Kidney epithelial cell (primary cell): ENCODE data around the gene FAM50B. TPM values are rescaled to one million over a fixed set of nuclear protein-coding genes. Genes with fewer than 3 reads are reported as not detected.
"Not testable (repeated sequence)": the region's sequence is repeated elsewhere in the genome, so short reads cannot be mapped to it uniquely, and the experiment has no call there.

ENCODE experiments used
- DNase-seq: peaks from one replicate; pipeline ENCODE4 v3.0.0-alpha.2; 2010; ENCODE audit warnings: low read depth
- H3K27me3 ChIP-seq: 2 replicates; pipeline ENCODE4 v1.6.0; 2011; ENCODE audit warnings: low read length; ENCODE audit not compliant: control insufficient read depth, insufficient read depth
- H3K36me3 ChIP-seq: 2 replicates; pipeline ENCODE4 v1.5.1; 2011; ENCODE audit warnings: low read length; ENCODE audit not compliant: control insufficient read depth, insufficient read depth
- H3K4me3 ChIP-seq: 2 replicates; pipeline ENCODE4 v1.5.1; 2011; ENCODE audit warnings: low read depth, mild to moderate bottlenecking, control low read depth, low read length
- CTCF ChIP-seq: IDR thresholded peaks from 2 replicates; pipeline ENCODE4 v1.5.1; 2011; ENCODE audit warnings: mild to moderate bottlenecking, moderate library complexity, low read length, control low read depth, inconsistent platforms; ENCODE audit not compliant: insufficient read depth, poor library complexity, severe bottlenecking
- total RNA-seq: library from RNA; depleted of rRNA; stranded (reverse); fragments of >200 nt; gene quantifications from 2 replicates; pipeline ENCODE4 v1.2.3, GENCODE V29; 2015

FAM50B gene
- total RNA-seq, 1 donor from 2014 or later = 8.6 TPM

- DNase-seq = no peak
- no peak for TF ChIP-seq CTCF
- Histone ChIP-seq H3K27me3 (no peaks in the 10 kb centered on the region), H3K36me3 (no peaks in the 10 kb centered on the region), H3K4me3 (no peak overlapping the region)
Measured at GRCh38 chr6:3861424-3861823, 12.3 kb downstream of the FAM50B start.

- H3K4me3 ChIP-seq = no peak overlapping the region
- H3K27me3 ChIP-seq = no peaks in the 10 kb centered on the region
- DNase-seq = no peak
- TF ChIP-seq CTCF = no peak
- H3K36me3 ChIP-seq = no peaks in the 10 kb centered on the region
Measured at GRCh38 chr6:3862038-3862437, 12.9 kb downstream of the FAM50B start.

GRCh38 chr6:3863322-3863721, 14.1 kb downstream of the FAM50B start:
- H3K4me3 ChIP-seq, H3K27me3 ChIP-seq, H3K36me3 ChIP-seq, DNase-seq: not testable (repeated sequence)

GRCh38 chr6:3865463-3865862, 16.3 kb downstream of the FAM50B start:
- no peaks in the 10 kb centered on the region for H3K27me3 ChIP-seq
- H3K36me3 ChIP-seq = no peaks in the 10 kb centered on the region
- TF ChIP-seq CTCF = no peak
- DNase-seq = no peak
- H3K4me3 ChIP-seq = no peak overlapping the region

- H3K27me3 ChIP-seq = no peaks in the 10 kb centered on the region
- H3K4me3 ChIP-seq = no peak overlapping the region
- no peak for DNase-seq
- no peaks in the 10 kb centered on the region for H3K36me3 ChIP-seq
- TF ChIP-seq CTCF = no peak
Measured at GRCh38 chr6:3867641-3868502, 18.7 kb downstream of the FAM50B start.

- TF ChIP-seq CTCF = no peak
- no peaks in the 10 kb centered on the region for H3K36me3 ChIP-seq
- H3K4me3 ChIP-seq = no peak overlapping the region
- no peaks in the 10 kb centered on the region for H3K27me3 ChIP-seq
- no peak for DNase-seq
Measured at GRCh38 chr6:3868544-3868943, 19.4 kb downstream of the FAM50B start.
